Upper lobe of right lung (tissue), 1 donor: Measurements from ENCODE around the gene FAM110D. TPM values are rescaled to one million over a fixed set of nuclear protein-coding genes. Genes with fewer than 3 reads are reported as not detected.

Source experiments
- ATAC-seq: fragments of 200-7000 bp; cut with Tn5 transposase; one replicate; pipeline ENCODE4 v1.9.1; 2020; ENCODE audit warnings: mild to moderate bottlenecking, moderate library complexity
- DNase-seq: peaks from one replicate; pipeline ENCODE4 v3.0.0-alpha.2; 2020
- H3K27ac ChIP-seq: fragments of 200-600 bp; one replicate; pipeline ENCODE4 v1.8.0; 2022
- H3K27me3 ChIP-seq: fragments of 200-600 bp; one replicate; pipeline ENCODE4 v1.8.0; 2022; ENCODE audit warnings: mild to moderate bottlenecking
- H3K36me3 ChIP-seq: fragments of 200-600 bp; one replicate; pipeline ENCODE4 v1.8.0; 2022
- H3K4me1 ChIP-seq: fragments of 200-600 bp; one replicate; pipeline ENCODE4 v1.8.0; 2022
- H3K4me3 ChIP-seq: fragments of 200-600 bp; one replicate; pipeline ENCODE4 v1.8.0; 2022; ENCODE audit warnings: mild to moderate bottlenecking
- H3K9me3 ChIP-seq: fragments of 200-600 bp; one replicate; pipeline ENCODE4 v1.8.0; 2022
- CTCF ChIP-seq: fragments of 200-600 bp; IDR thresholded peaks from one replicate; pipeline ENCODE4 v1.8.0; 2022; ENCODE audit warnings: antibody characterized with exemption
- intact Hi-C: fragments of 100-400 bp; cut with DNase I; formaldehyde crosslinking; loops from one replicate; pipeline ENCODE4 v1.11.0; 2022
- total RNA-seq: library from RNA; stranded (reverse); fragmentation: NEBNext Ultra II Directional; extraction: Animal tissue kit (Norgen Biotek cat#: 25700); gene quantifications from one replicate; pipeline ENCODE4 v1.2.1, GENCODE V29; 2021
- donor health status: DM: no; HTN: yes; CAD: no; lungs with severe emphysema.

FAM110D gene
- total RNA-seq, 1 donor from 2014 or later: 6.9 TPM

GRCh38 chr1:26168410-26169197 is 9.7 kb downstream of the FAM110D start, which contains the start of gene C1orf232:
C1orf232 (minus strand) TSS chr1:26168963; CDS start chr1:26168499, 464 bp downstream.
- no peak for TF ChIP-seq CTCF
- Histone ChIP-seq H3K4me3 (peak within 1 kb of the TSS; percentile 91), H3K27ac (peak within 1 kb of the TSS; percentile 86), H3K9me3 (no peaks in the 10 kb centered on the region), H3K4me1 (peaks cover 12% of the 10 kb centered on the region), H3K36me3 (no peaks in the 10 kb centered on the region), H3K27me3 (no peaks in the 10 kb centered on the region)
- no peak for ATAC-seq
- intact Hi-C loops: no loop called here
- DNase-seq: no peak

- TF ChIP-seq CTCF: no peak
- Histone ChIP-seq H3K9me3 (no peaks in the 10 kb centered on the region), H3K4me3 (peak overlapping the region; percentile 91), H3K27me3 (no peaks in the 10 kb centered on the region), H3K27ac (peak overlapping the region; percentile 86), H3K36me3 (no peaks in the 10 kb centered on the region), H3K4me1 (peaks cover 8% of the 10 kb centered on the region)
- DNase-seq (no peak), ATAC-seq (no peak)
- intact Hi-C loops: no loop called here
These were observed 10.3 kb downstream of the FAM110D start for GRCh38 chr1:26169198-26169554.

DNA sequence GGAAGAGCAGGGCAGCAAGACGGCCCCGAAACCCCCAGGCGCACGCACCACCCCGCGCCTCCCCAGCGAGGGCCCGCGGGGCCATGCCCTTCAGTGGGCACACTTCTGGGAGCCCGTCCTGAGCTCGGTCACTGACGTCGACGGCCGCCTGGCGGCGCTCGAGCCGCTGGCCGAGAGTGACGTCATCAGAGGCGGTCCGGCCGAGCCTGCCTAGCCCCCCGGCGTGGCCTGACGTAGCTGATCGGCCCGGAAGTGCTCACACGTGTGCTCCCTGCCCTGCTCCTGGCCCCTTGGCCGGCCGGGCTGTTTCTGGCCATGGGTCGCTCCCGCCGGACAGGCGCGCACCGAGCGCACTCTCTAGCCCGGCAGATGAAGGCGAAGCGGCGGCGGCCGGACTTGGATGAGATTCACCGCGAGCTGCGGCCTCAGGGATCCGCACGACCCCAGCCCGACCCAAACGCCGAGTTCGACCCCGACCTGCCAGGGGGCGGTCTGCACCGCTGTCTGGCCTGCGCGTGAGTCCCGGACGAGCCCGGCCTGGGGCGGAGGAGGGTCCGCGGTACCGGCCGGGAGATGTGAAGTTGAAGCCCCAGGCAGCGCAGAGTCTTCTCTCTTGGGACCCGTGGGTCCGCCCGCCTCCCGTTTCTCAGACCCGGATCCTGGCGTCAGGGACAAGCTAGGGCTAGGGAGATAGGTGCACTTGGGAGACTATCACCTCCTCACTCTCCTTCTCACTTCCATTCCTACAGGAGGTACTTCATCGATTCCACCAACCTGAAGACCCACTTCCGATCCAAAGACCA is 11.0 kb downstream of the FAM110D start, which contains the start of gene ZNF593:
Gene ZNF593 (plus strand): TSS at position 240 of the 803 bp plus-strand sequence. CDS start 76 bp downstream, at position 316.
- intact Hi-C loops: no loop called here

GRCh38 chr1:26170472-26170821 is 11.6 kb downstream of the FAM110D start:
- no peak for ATAC-seq
- H3K36me3 ChIP-seq: no peaks in the 10 kb centered on the region
- H3K27ac ChIP-seq: peak overlapping the region; percentile 86
- H3K4me3 ChIP-seq: peak overlapping the region; percentile 91
- no peak for TF ChIP-seq CTCF
- H3K27me3 ChIP-seq: no peaks in the 10 kb centered on the region
- H3K9me3 ChIP-seq: no peaks in the 10 kb centered on the region
- intact Hi-C loops: no loop called here
- H3K4me1 ChIP-seq: peaks cover 8% of the 10 kb centered on the region
- no peak for DNase-seq

More for the DNA sequence above, 11.0 kb downstream of the FAM110D start, which contains the start of gene ZNF593:
- DNase-seq (peak; percentile 97), ATAC-seq (peak; percentile 97)
- no peaks in the 10 kb centered on the region for H3K36me3 ChIP-seq
- TF ChIP-seq CTCF: peak; percentile 84
- peak within 1 kb of the TSS; percentile 86 for H3K27ac ChIP-seq
- H3K4me1 ChIP-seq: peaks cover 8% of the 10 kb centered on the region
- no peaks in the 10 kb centered on the region for H3K9me3 ChIP-seq
- peak within 1 kb of the TSS; percentile 91 for H3K4me3 ChIP-seq
- H3K27me3 ChIP-seq: no peaks in the 10 kb centered on the region

- peaks cover 8% of the 10 kb centered on the region for H3K4me1 ChIP-seq
- H3K27ac ChIP-seq: no peak within 1 kb of the TSS
- H3K9me3 ChIP-seq: no peaks in the 10 kb centered on the region
- DNase-seq (no peak), ATAC-seq (no peak)
- no peaks in the 10 kb centered on the region for H3K36me3 ChIP-seq
- no peaks in the 10 kb centered on the region for H3K27me3 ChIP-seq
- no peak for TF ChIP-seq CTCF
- peak within 1 kb of the TSS; percentile 91 for H3K4me3 ChIP-seq
- intact Hi-C loops: no loop called here
These were observed 12.5 kb downstream of the FAM110D start, which contains the start of gene ZNF593OS for GRCh38 chr1:26171084-26172072. ZNF593OS (minus strand) TSS chr1:26171832; CDS start chr1:26171661, 171 bp downstream.
